ENCODE data around the gene TNFSF13.

DNA sequence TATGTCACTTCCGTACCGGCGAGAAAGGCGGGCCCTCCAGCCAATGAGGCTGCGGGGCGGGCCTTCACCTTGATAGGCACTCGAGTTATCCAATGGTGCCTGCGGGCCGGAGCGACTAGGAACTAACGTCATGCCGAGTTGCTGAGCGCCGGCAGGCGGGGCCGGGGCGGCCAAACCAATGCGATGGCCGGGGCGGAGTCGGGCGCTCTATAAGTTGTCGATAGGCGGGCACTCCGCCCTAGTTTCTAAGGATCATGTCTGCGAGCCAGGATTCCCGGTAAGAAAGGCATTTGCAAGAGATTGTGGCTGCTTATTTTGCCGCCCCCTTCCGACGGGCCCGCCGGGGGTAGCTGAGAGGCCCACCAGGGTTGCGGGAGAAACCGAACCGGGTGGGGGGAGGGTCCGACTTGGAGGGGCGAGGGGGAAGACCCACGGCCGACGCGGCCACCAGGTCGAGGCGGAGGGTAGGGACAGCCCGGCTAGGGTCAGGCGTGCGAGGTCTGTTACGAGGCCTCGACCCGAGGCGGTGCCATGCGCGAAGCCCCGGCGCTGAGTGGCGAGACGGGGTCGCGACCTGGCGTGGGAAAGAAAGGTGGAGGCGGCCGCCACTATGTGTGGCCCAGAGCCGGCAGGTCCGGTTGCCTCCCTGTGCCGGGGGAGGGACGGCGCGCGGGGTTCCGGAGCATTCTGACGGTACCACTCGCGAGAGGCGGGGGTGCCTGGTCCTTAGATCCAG, 14.2 kb downstream of the TNFSF13 start:
- TF ChIP-seq, protein P1, sequence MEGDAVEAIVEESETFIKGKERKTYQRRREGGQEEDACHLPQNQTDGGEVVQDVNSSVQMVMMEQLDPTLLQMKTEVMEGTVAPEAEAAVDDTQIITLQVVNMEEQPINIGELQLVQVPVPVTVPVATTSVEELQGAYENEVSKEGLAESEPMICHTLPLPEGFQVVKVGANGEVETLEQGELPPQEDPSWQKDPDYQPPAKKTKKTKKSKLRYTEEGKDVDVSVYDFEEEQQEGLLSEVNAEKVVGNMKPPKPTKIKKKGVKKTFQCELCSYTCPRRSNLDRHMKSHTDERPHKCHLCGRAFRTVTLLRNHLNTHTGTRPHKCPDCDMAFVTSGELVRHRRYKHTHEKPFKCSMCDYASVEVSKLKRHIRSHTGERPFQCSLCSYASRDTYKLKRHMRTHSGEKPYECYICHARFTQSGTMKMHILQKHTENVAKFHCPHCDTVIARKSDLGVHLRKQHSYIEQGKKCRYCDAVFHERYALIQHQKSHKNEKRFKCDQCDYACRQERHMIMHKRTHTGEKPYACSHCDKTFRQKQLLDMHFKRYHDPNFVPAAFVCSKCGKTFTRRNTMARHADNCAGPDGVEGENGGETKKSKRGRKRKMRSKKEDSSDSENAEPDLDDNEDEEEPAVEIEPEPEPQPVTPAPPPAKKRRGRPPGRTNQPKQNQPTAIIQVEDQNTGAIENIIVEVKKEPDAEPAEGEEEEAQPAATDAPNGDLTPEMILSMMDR (IDR thresholded peaks at IDR 0.05; ENCODE audit: low read depth, low read length, poor library complexity, severe bottlenecking) = no peak
- TF ChIP-seq EZH2phosphoT487 (IDR thresholded peaks at IDR 0.05; ENCODE audit: borderline replicate concordance, low read length) = no peak
